Nephron (organoid): ENCODE results near the gene UBB.
"Not testable (repeated sequence)": the region's sequence is repeated elsewhere in the genome, so short reads cannot be mapped to it uniquely, and the experiment has no call there.

Experiments
- H3K27ac Mint-ChIP-seq, 3 experiments: 2 replicates each; pipeline ENCODE4 v1.8.0; 2020; ENCODE audit warnings: mixed read lengths in 3 of 3, mild to moderate bottlenecking in 2 of 3, moderate library complexity in 1 of 3
- H3K27me3 Mint-ChIP-seq: 2 replicates; pipeline ENCODE4 v1.8.0; 2021; ENCODE audit warnings: low read depth, mild to moderate bottlenecking, moderate library complexity, mixed read lengths
- H3K36me3 Mint-ChIP-seq: 2 replicates; pipeline ENCODE4 v1.8.0; 2020; ENCODE audit warnings: low read depth, mixed read lengths
- H3K4me1 Mint-ChIP-seq: 2 replicates; pipeline ENCODE4 v1.8.0; 2020; ENCODE audit warnings: mixed read lengths
- H3K4me3 Mint-ChIP-seq, 3 experiments: 2 replicates each; pipeline ENCODE4 v1.8.0; 2020; ENCODE audit warnings: mild to moderate bottlenecking in 3 of 3, mixed read lengths in 3 of 3, moderate library complexity in 2 of 3
- H3K9me3 Mint-ChIP-seq: 2 replicates; pipeline ENCODE4 v1.8.0; 2020; ENCODE audit warnings: mixed read lengths
- CTCF ChIP-seq, 3 experiments: fragments of 200-600 bp; sonication (generic); IDR thresholded peaks; one replicate each; pipeline ENCODE4 v1.5.0; 2021; ENCODE audit warnings: antibody characterized with exemption in 3 of 3; ENCODE audit not compliant: unreplicated experiment in 3 of 3

UBB gene

DNA sequence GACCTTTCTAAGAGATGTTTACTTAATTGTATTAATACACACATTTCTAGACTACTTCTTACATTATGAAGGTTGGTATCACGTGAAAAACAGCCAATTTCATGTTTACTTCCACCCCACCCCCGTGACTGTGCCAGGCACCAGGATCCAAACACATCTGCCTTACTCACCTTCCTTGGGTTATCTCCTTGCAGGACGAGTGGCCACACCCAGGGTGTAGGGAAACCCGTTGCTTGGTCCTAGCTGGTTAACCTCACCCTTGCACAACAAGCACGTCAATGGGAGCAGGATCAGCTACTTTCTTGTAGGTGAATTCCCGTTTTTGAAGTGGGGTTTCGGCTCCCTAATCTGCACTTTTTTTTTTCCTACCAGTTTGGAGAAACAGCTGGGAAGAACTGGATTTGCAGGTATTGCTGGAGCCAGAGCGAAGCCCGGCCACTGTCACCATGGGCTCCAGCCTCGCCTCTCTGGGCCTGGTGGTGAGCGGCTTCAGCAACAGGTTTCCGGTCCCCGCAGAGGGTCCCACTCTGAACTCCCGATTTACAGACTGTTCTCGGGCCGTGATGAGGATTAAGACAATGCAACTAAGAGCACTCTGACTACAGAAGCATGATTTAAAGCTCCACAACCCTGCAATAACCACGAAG, 2.1 kb upstream of the UBB start:
- Mint-ChIP-seq H3K27ac (peak overlapping the region; percentile 55 to 78 (median 77)), H3K4me3 (peak overlapping the region; percentile 35 to 67 (median 66)), H3K27me3 (peaks cover 4% of the 10 kb centered on the region), H3K36me3 (peaks cover 33% of the 10 kb centered on the region), H3K9me3 (peaks cover 2% of the 10 kb centered on the region), H3K4me1 (peaks cover 31% of the 10 kb centered on the region)
- no peak for TF ChIP-seq CTCF (IDR thresholded peaks at IDR 0.05; ENCODE audit: unreplicated experiment in 3 of 3)

- H3K36me3 Mint-ChIP-seq, result peaks cover 42% of the 10 kb centered on the region
- H3K9me3 Mint-ChIP-seq, result peaks cover 2% of the 10 kb centered on the region
- H3K4me3 Mint-ChIP-seq, result no peak overlapping the region
- H3K27ac Mint-ChIP-seq, result no peak overlapping the region
- peaks cover 40% of the 10 kb centered on the region for H3K4me1 Mint-ChIP-seq
- no peak for TF ChIP-seq CTCF (IDR thresholded peaks at IDR 0.05; ENCODE audit: unreplicated experiment in 3 of 3)
- H3K27me3 Mint-ChIP-seq, result peaks cover 4% of the 10 kb centered on the region
Observed at GRCh38 chr17:16379654-16380053, 1.2 kb upstream of the UBB start.

- peaks cover 41% of the 10 kb centered on the region for H3K4me1 Mint-ChIP-seq
- peak overlapping the region; percentile 83 to 100 (median 99) for H3K4me3 Mint-ChIP-seq
Observed at GRCh38 chr17:16381496-16381820, 567 bp downstream of the UBB start.

GRCh38 chr17:16383216-16383615, 2.3 kb downstream of the UBB start:
- Mint-ChIP-seq H3K36me3 (peaks cover 43% of the 10 kb centered on the region), H3K9me3 (peaks cover 2% of the 10 kb centered on the region), H3K4me3 (peak overlapping the region; percentile 59 to 83 (median 69)), H3K4me1 (peaks cover 50% of the 10 kb centered on the region), H3K27me3 (peaks cover 8% of the 10 kb centered on the region), H3K27ac (peak overlapping the region; percentile 25 to 63 (median 47))
- TF ChIP-seq CTCF (IDR thresholded peaks at IDR 0.05; ENCODE audit: unreplicated experiment in 3 of 3), result no peak

More at GRCh38 chr17:16381496-16381820, 567 bp downstream of the UBB start:
- peaks cover 4% of the 10 kb centered on the region for H3K27me3 Mint-ChIP-seq
- H3K9me3 Mint-ChIP-seq, result peaks cover 2% of the 10 kb centered on the region
- TF ChIP-seq CTCF (IDR thresholded peaks at IDR 0.05; ENCODE audit: unreplicated experiment in 3 of 3), result no peak
- peaks cover 43% of the 10 kb centered on the region for H3K36me3 Mint-ChIP-seq
- H3K27ac Mint-ChIP-seq, result peak overlapping the region; percentile 100

DNA sequence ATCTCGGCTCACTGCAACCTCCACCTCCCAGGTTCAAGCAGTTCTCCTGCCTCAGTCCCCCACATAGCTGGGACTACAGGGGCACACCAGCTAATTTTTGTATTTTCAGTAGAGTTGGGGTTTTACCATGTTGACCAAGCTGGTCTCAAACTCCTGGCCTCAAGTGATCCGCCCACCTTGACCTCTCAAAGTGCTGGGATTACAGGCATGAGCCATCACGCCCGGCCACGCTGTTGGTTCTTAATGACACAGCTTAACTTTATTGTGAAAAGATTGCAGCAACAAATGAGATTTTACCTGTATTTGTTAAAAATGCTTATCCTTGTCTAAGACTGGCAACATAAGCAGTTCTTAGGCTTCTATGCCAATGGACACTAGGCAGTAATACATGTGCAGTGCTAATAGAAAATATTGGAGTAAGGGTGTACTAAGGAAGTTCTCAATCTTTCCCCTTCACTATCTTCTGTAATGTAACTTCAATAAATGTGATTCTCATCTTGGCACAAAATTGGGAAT, 2.9 kb downstream of the UBB start:
- TF ChIP-seq CTCF (IDR thresholded peaks at IDR 0.05; ENCODE audit: unreplicated experiment in 3 of 3), result no peak
- peaks cover 43% of the 10 kb centered on the region for H3K36me3 Mint-ChIP-seq
- peak overlapping the region; percentile 25 to 63 (median 53) for H3K27ac Mint-ChIP-seq
- peaks cover 8% of the 10 kb centered on the region for H3K27me3 Mint-ChIP-seq
- H3K4me1 Mint-ChIP-seq, result peaks cover 50% of the 10 kb centered on the region
- peaks cover 2% of the 10 kb centered on the region for H3K9me3 Mint-ChIP-seq
- H3K4me3 Mint-ChIP-seq, result peak overlapping the region; percentile 59 to 69 (median 64)

- peaks cover 43% of the 10 kb centered on the region for H3K36me3 Mint-ChIP-seq
- TF ChIP-seq CTCF (IDR thresholded peaks at IDR 0.05; ENCODE audit: unreplicated experiment in 3 of 3), result no peak
- peak overlapping the region in 2 of 3 experiments; percentile 0 to 53 for H3K27ac Mint-ChIP-seq
- peaks cover 2% of the 10 kb centered on the region for H3K9me3 Mint-ChIP-seq
- H3K27me3 Mint-ChIP-seq, result peaks cover 8% of the 10 kb centered on the region
- H3K4me3 Mint-ChIP-seq, result peak overlapping the region; percentile 59 to 69 (median 64)
- peaks cover 50% of the 10 kb centered on the region for H3K4me1 Mint-ChIP-seq
Observed at GRCh38 chr17:16384557-16384956, 3.7 kb downstream of the UBB start.

DNA sequence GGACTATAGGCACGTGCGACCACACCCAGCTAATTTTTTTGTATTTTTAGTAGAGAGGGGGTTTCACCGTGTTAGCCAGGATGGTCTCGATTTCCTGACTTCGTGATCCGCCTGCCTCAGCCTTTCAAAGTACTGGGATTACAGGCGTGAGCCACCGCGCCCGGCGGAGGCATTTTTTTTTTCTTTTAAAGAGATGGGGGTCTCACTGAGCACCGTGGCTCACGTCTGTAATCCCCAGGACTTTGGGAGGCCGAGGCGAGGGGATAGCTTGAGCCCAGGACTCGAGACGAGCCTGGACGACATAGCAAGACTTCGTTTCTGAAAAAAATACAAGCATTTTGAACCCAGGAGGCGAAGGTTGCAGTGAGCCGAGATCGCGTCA, 5.2 kb downstream of the UBB start:
- Mint-ChIP-seq H3K4me1 (peaks cover 44% of the 10 kb centered on the region), H3K4me3 (peak overlapping the region; percentile 91 to 94 (median 92)), H3K36me3 (peaks cover 36% of the 10 kb centered on the region)
- H3K9me3 Mint-ChIP-seq, H3K27me3 Mint-ChIP-seq, H3K27ac Mint-ChIP-seq: not testable (repeated sequence)
